ENCODE measurements around the gene C1orf52. TPM values are rescaled to one million over a fixed set of nuclear protein-coding genes. Genes with fewer than 3 reads are reported as not detected.

Gene C1orf52
- 14.6 and 16.3 TPM in 2 replicates for total RNA-seq

GRCh38 chr1:85259118-85259911 lies at the start of gene C1orf52:
Gene C1orf52, minus strand, starts transcription at chr1:85259662. Its CDS starts 29 bp downstream, at chr1:85259633.

GRCh38 chr1:85276215-85276977 lies 16.9 kb upstream of the C1orf52 start, which contains the start of gene BCL10:
Gene BCL10, minus strand, starts transcription at chr1:85276632. Its CDS starts 280 bp downstream, at chr1:85276352.

DNA sequence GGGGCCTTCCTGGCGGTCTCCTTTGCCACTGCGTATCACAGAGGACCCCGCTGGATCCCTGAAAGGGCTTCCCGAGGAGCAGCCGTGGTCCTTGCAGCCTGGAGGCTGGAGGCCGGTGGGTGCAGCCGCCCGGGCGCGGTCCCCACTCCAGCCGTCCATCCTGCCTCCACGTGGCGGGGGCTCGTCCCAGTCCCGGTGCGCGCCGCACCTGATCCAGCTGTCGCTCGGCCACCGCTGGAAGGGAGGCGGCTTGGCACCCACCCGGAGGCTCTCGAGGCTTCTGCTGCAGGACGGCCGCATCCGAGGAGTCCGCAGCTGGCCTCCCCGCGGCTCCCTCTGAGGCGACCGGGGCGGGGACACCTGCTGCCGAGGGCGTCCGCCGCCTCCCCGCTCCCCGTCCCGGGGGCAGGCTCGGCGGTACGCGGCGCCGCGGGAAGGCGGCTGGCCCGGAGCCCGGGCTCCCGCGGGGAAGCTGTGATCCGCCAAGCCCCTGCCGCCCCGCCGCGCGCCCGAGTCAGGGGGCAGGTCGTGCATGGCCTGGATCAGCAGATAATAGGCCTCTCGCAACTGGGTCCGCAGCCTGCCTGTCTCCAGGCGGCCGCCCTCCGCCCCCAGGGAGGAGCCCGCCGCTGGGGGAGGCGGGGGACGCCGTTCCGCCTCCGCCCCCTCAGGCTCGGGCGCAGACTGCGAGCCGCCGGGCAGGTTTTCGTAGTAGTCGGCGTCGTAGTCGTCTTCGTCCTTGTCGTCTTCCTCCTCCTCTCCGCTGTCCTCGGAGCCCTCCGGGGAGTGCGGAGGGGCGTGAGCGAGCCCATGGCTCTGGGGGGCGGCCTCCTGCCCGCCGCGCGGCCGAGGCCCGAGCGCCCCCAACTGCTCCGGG lies 58.8 kb downstream of the C1orf52 start, which contains the start of gene SYDE2:
TSS of gene SYDE2 (minus strand) at position 554 of the 877 bp plus-strand sequence. CDS start at position 534, 20 bp downstream.

Other genes starting within 250 kb of the C1orf52 start
- under 0.01 and 0.28 TPM in 2 replicates for gene MCOLN3, start 211.2 kb downstream of the C1orf52 start, total RNA-seq
- 4.6 and 5.1 TPM in 2 replicates for gene SYDE2, start 58.6 kb downstream of the C1orf52 start, total RNA-seq
- gene BCL10, start 17.0 kb upstream of the C1orf52 start, total RNA-seq = 23.4 and 28.9 TPM in 2 replicates
- 60.4 and 87.9 TPM in 2 replicates for gene DDAH1, start 205.5 kb upstream of the C1orf52 start, total RNA-seq

Measured in regular cardiac myocyte (primary cell).